SK-N-SH treated with all-trans-retinoic acid at 6 μM for 48 hours (cell line): ENCODE results near the gene MED16.
A peak's percentile ranks its signal among the peaks of the same experiment; 100 is the strongest.

Experiments
- ATAC-seq: fragments of 200-7000 bp; cut with Tn5 transposase; 3 replicates; pipeline ENCODE4 v1.9.1; 2020; ENCODE audit warnings: mild to moderate bottlenecking, moderate library complexity
- ARNTL ChIP-seq: fragments of 450-650 bp; formaldehyde crosslinking; IDR thresholded peaks from 2 replicates; pipeline ENCODE4 v1.5.0; 2020; ENCODE audit warnings: low read depth, mild to moderate bottlenecking, moderate library complexity, borderline replicate concordance
- BACH2 ChIP-seq: fragments of 250-450 bp; sonication (Bioruptor Pico); IDR thresholded peaks from 2 replicates; pipeline ENCODE4 v1.9.0; 2021; ENCODE audit warnings: mild to moderate bottlenecking, borderline replicate concordance
- CSDC2 ChIP-seq: fragments of 250-450 bp; sonication (Bioruptor Pico); IDR thresholded peaks from 2 replicates; pipeline ENCODE4 v1.5.0; 2020; ENCODE audit warnings: mild to moderate bottlenecking, moderate library complexity
- ESRRG ChIP-seq: fragments of 250-450 bp; sonication (Bioruptor Pico); IDR thresholded peaks from 2 replicates; pipeline ENCODE4 v1.6.1; 2021; ENCODE audit warnings: mild to moderate bottlenecking
- GLIS3 ChIP-seq: fragments of 250-450 bp; sonication (Bioruptor Pico); IDR thresholded peaks from 2 replicates; pipeline ENCODE4 v1.5.0; 2020; ENCODE audit warnings: mild to moderate bottlenecking, moderate library complexity
- ISL1 ChIP-seq: fragments of 250-450 bp; sonication (Bioruptor Pico); IDR thresholded peaks from 2 replicates; pipeline ENCODE4 v2.1.2; 2022; ENCODE audit warnings: mild to moderate bottlenecking, moderate library complexity
- PPARA ChIP-seq: fragments of 250-450 bp; sonication (Bioruptor Pico); IDR thresholded peaks from 2 replicates; pipeline ENCODE4 v1.5.0; 2020; ENCODE audit warnings: mild to moderate bottlenecking, borderline replicate concordance
- RARB ChIP-seq: fragments of 250-450 bp; sonication (Bioruptor Pico); IDR thresholded peaks from 2 replicates; pipeline ENCODE4 v1.8.0; 2021; ENCODE audit warnings: mild to moderate bottlenecking, moderate library complexity
- SNAI2 ChIP-seq: fragments of 250-450 bp; sonication (Bioruptor Pico); IDR thresholded peaks from 2 replicates; pipeline ENCODE4 v1.5.0; 2020; ENCODE audit warnings: mild to moderate bottlenecking, moderate library complexity
- TCF4 ChIP-seq: fragments of 250-450 bp; sonication (Bioruptor Pico); IDR thresholded peaks from 2 replicates; pipeline ENCODE4 v1.8.0; 2021; ENCODE audit warnings: mild to moderate bottlenecking, moderate library complexity, borderline replicate concordance
- TOX ChIP-seq: fragments of 250-450 bp; sonication (Bioruptor Pico); IDR thresholded peaks from 2 replicates; pipeline ENCODE4 v1.8.0; 2021; ENCODE audit warnings: mild to moderate bottlenecking, moderate library complexity, borderline replicate concordance
- ZC3H10 ChIP-seq: fragments of 250-450 bp; sonication (Bioruptor Pico); IDR thresholded peaks from 2 replicates; pipeline ENCODE4 v1.5.1; 2021; ENCODE audit warnings: mild to moderate bottlenecking, moderate library complexity
- ZFP3 ChIP-seq: fragments of 250-450 bp; sonication (Bioruptor Pico); IDR thresholded peaks from 2 replicates; pipeline ENCODE4 v1.5.0; 2020; ENCODE audit warnings: mild to moderate bottlenecking, moderate library complexity
- ZFP30 ChIP-seq: fragments of 450-650 bp; formaldehyde crosslinking; IDR thresholded peaks from 2 replicates; pipeline ENCODE4 v1.5.0; 2022; ENCODE audit warnings: mild to moderate bottlenecking, moderate library complexity
- ZNF565 ChIP-seq: fragments of 450-650 bp; formaldehyde crosslinking; conservative IDR thresholded peaks from 2 replicates; pipeline ENCODE4 v1.5.0; 2020; ENCODE audit warnings: low read depth, mild to moderate bottlenecking, moderate library complexity
- ZNF8 ChIP-seq: fragments of 450-650 bp; formaldehyde crosslinking; IDR thresholded peaks from 2 replicates; pipeline ENCODE4 v1.5.0; 2020; ENCODE audit warnings: mild to moderate bottlenecking, moderate library complexity
- TF ChIP-seq, protein P1 (sequence below): fragments of 250-450 bp; sonication (Bioruptor Pico); IDR thresholded peaks from 2 replicates; pipeline ENCODE4 v1.8.0; 2020; ENCODE audit warnings: mild to moderate bottlenecking, moderate library complexity, borderline replicate concordance
- TF ChIP-seq, protein P2 (sequence below): fragments of 250-450 bp; sonication (Bioruptor Pico); IDR thresholded peaks from 2 replicates; pipeline ENCODE4 v1.5.0; 2020; ENCODE audit warnings: mild to moderate bottlenecking, moderate library complexity
- TF ChIP-seq, protein P3 (sequence below): fragments of 250-450 bp; sonication (Bioruptor Pico); IDR thresholded peaks from 2 replicates; pipeline ENCODE4 v1.5.1; 2020; ENCODE audit warnings: low read depth, mild to moderate bottlenecking, moderate library complexity
- TF ChIP-seq, protein P4 (sequence below): fragments of 250-450 bp; sonication (Bioruptor Pico); IDR thresholded peaks from 2 replicates; pipeline ENCODE4 v1.5.1; 2021; ENCODE audit warnings: mild to moderate bottlenecking, moderate library complexity
- TF ChIP-seq, protein P5 (sequence below): fragments of 250-450 bp; sonication (Bioruptor Pico); IDR thresholded peaks from 2 replicates; pipeline ENCODE4 v1.8.0; 2021; ENCODE audit warnings: low read depth, mild to moderate bottlenecking, moderate library complexity, borderline replicate concordance

Gene MED16

DNA sequence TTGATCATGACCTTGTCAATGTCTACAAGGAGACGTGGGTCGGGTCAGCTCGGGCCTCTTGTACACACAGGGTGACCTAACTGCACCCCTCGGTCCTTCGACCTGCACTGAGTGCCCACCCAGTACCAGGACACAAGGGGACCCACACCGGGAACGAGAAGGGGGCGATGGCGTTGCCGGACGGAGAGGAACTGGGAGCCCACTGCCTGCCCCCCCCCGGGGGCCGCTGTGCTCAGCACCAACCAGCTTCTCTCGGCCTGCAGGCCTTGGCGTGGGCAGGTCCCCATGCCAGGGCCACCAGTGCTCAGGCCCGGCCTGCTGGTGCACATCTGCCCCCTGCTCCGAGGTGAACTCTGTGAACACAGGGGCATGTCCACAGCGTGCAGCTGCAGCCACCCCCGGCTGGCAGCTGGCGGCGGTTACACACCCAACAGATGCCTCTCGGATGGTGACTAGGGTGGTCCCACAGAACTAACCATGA, 19.4 kb downstream of the MED16 start:
- ATAC-seq: no peak
- TF ChIP-seq RARB (CRISPR knock-in tag) (no peak), ESRRG (CRISPR knock-in tag) (no peak), ARNTL (no peak), ZFP30 (CRISPR knock-in tag) (no peak), BACH2 (no peak), SNAI2 (no peak), CSDC2 (CRISPR knock-in tag) (no peak), ZFP3 (no peak), TCF4 (CRISPR knock-in tag) (no peak), TOX (CRISPR knock-in tag) (no peak), ZNF565 (no peak), GLIS3 (CRISPR knock-in tag) (no peak), ZC3H10 (CRISPR knock-in tag) (no peak)
- TF ChIP-seq, protein P1, sequence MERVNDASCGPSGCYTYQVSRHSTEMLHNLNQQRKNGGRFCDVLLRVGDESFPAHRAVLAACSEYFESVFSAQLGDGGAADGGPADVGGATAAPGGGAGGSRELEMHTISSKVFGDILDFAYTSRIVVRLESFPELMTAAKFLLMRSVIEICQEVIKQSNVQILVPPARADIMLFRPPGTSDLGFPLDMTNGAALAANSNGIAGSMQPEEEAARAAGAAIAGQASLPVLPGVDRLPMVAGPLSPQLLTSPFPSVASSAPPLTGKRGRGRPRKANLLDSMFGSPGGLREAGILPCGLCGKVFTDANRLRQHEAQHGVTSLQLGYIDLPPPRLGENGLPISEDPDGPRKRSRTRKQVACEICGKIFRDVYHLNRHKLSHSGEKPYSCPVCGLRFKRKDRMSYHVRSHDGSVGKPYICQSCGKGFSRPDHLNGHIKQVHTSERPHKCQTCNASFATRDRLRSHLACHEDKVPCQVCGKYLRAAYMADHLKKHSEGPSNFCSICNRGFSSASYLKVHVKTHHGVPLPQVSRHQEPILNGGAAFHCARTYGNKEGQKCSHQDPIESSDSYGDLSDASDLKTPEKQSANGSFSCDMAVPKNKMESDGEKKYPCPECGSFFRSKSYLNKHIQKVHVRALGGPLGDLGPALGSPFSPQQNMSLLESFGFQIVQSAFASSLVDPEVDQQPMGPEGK (CRISPR knock-in tag): no peak
- TF ChIP-seq, protein P2, sequence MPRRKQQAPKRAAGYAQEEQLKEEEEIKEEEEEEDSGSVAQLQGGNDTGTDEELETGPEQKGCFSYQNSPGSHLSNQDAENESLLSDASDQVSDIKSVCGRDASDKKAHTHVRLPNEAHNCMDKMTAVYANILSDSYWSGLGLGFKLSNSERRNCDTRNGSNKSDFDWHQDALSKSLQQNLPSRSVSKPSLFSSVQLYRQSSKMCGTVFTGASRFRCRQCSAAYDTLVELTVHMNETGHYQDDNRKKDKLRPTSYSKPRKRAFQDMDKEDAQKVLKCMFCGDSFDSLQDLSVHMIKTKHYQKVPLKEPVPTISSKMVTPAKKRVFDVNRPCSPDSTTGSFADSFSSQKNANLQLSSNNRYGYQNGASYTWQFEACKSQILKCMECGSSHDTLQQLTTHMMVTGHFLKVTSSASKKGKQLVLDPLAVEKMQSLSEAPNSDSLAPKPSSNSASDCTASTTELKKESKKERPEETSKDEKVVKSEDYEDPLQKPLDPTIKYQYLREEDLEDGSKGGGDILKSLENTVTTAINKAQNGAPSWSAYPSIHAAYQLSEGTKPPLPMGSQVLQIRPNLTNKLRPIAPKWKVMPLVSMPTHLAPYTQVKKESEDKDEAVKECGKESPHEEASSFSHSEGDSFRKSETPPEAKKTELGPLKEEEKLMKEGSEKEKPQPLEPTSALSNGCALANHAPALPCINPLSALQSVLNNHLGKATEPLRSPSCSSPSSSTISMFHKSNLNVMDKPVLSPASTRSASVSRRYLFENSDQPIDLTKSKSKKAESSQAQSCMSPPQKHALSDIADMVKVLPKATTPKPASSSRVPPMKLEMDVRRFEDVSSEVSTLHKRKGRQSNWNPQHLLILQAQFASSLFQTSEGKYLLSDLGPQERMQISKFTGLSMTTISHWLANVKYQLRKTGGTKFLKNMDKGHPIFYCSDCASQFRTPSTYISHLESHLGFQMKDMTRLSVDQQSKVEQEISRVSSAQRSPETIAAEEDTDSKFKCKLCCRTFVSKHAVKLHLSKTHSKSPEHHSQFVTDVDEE (CRISPR knock-in tag): no peak
- TF ChIP-seq, protein P3, sequence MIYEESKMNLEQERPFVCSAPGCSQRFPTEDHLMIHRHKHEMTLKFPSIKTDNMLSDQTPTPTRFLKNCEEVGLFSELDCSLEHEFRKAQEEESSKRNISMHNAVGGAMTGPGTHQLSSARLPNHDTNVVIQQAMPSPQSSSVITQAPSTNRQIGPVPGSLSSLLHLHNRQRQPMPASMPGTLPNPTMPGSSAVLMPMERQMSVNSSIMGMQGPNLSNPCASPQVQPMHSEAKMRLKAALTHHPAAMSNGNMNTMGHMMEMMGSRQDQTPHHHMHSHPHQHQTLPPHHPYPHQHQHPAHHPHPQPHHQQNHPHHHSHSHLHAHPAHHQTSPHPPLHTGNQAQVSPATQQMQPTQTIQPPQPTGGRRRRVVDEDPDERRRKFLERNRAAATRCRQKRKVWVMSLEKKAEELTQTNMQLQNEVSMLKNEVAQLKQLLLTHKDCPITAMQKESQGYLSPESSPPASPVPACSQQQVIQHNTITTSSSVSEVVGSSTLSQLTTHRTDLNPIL (CRISPR knock-in tag): no peak
- TF ChIP-seq, protein P4, sequence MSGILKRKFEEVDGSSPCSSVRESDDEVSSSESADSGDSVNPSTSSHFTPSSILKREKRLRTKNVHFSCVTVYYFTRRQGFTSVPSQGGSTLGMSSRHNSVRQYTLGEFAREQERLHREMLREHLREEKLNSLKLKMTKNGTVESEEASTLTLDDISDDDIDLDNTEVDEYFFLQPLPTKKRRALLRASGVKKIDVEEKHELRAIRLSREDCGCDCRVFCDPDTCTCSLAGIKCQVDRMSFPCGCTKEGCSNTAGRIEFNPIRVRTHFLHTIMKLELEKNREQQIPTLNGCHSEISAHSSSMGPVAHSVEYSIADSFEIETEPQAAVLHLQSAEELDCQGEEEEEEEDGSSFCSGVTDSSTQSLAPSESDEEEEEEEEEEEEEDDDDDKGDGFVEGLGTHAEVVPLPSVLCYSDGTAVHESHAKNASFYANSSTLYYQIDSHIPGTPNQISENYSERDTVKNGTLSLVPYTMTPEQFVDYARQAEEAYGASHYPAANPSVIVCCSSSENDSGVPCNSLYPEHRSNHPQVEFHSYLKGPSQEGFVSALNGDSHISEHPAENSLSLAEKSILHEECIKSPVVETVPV: no peak
- TF ChIP-seq, protein P5, sequence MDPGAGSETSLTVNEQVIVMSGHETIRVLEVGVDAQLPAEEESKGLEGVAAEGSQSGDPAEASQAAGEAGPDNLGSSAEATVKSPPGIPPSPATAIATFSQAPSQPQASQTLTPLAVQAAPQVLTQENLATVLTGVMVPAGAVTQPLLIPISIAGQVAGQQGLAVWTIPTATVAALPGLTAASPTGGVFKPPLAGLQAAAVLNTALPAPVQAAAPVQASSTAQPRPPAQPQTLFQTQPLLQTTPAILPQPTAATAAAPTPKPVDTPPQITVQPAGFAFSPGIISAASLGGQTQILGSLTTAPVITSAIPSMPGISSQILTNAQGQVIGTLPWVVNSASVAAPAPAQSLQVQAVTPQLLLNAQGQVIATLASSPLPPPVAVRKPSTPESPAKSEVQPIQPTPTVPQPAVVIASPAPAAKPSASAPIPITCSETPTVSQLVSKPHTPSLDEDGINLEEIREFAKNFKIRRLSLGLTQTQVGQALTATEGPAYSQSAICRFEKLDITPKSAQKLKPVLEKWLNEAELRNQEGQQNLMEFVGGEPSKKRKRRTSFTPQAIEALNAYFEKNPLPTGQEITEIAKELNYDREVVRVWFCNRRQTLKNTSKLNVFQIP (CRISPR knock-in tag): no peak

DNA sequence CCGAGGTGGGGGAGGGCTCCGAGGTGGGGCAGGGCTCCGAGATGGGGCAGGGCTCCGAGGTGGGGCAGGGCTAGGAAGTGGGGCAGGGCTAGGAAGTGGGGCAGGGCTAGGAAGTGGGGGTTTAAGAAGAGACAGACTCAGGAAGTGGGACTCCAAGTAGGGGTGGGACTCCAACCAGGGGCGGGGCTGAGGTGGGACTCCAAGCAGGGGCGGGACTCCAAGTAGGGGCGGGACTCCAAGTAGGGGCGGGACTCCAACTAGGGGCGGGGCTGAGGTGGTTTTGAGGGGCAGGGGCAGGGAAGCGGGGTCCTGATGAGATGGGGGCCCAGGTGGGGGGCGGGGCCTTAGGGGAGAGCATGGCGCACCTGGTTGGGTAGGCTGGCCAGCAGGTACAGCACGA, 19.9 kb downstream of the MED16 start:
- TF ChIP-seq BACH2 (no peak), ZNF565 (no peak), ZNF8 (CRISPR knock-in tag) (no peak), PPARA (CRISPR knock-in tag) (no peak)
- TF ChIP-seq, protein P3 (CRISPR knock-in tag): no peak
- peak; percentile 18; the same call in 1 of the 3 replicates for ATAC-seq

DNA sequence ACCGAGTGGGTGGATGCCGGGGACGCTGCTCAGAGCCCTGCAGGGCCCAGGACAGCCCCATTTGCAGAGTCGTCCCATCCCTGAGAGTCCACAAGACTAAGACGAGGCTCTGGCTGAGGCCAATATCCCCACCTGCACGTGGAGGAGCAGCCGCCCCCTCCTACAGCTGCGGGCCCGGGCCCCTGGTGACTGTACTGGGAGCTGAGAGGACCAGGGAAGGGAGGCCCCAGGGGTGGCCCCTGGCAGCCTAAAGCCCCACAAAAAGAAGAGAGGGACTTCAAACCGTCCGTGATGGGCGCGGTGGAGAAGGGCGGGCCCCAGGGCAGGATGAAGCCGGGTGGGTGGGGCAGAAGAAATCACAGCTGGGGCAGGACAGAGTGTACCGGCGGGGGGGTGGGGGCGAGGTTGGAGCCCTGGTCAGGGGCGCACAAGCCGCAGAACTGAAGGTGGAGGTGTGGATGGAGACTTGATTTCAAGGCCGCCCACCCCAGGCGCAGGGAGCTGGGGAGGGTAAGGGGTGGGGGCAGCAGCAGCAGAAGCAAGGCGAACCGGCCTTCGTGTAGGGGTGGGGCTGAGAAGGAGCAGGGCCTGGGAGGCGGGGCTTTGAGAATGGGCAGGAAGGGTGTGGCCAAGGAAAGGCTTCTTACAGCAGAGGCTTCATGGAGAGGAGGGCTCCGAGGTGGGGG, 20.6 kb downstream of the MED16 start:
- ATAC-seq: no peak
- TF ChIP-seq, protein P2 (CRISPR knock-in tag): no peak
- no peak for TF ChIP-seq RARB (CRISPR knock-in tag)
- TF ChIP-seq, protein P3 (CRISPR knock-in tag): no peak
- TF ChIP-seq BACH2: no peak
- TF ChIP-seq ZNF8 (CRISPR knock-in tag): no peak
- no peak for TF ChIP-seq PPARA (CRISPR knock-in tag)
- TF ChIP-seq ISL1 (CRISPR knock-in tag): no peak
- TF ChIP-seq ARNTL: no peak
